OCI-LY7 (cell line): ENCODE data around the gene FOXP1. TPM values are rescaled to one million over a fixed set of nuclear protein-coding genes. Genes with fewer than 3 reads are reported as not detected.

Source experiments
- BruUV-seq: library from RNA; stranded (reverse); fragments of 400-500 nt; replicated peaks from 2 replicates; lab custom pipeline; 2021; lab: Mats Ljungman, UMichigan
- CTCF ChIA-PET: fragments of 300-600 bp; sonication (Branson Sonifier 250); formaldehyde crosslinking; loops from one replicate; lab custom pipeline; 2022; ENCODE audit warnings: antibody characterized with exemption; ENCODE audit not compliant: unreplicated experiment; lab: Charles Lee
- POLR2A ChIA-PET: fragments of 300-600 bp; sonication (Branson Sonifier 250); formaldehyde crosslinking; loops from one replicate; lab custom pipeline; 2022; ENCODE audit warnings: antibody characterized with exemption; lab: Charles Lee
- DNase-seq: peaks from one replicate; pipeline ENCODE4 v3.0.0-alpha.2; 2015; ENCODE audit warnings: low spot score
- H2AFZ ChIP-seq: fragments of 200-600 bp; sonication (generic), shearing (Covaris generic); 2 replicates; pipeline ENCODE4 v1.6.1; 2014; ENCODE audit warnings: mild to moderate bottlenecking, antibody characterized with exemption, low read length, moderate library complexity
- H3K27ac ChIP-seq: fragments of 200-600 bp; sonication (generic); 2 replicates; pipeline ENCODE4 v1.5.1; 2014; ENCODE audit warnings: mixed run types, low read depth, mild to moderate bottlenecking, moderate library complexity, low read length, inconsistent platforms; ENCODE audit not compliant: poor library complexity, severe bottlenecking
- H3K36me3 ChIP-seq: fragments of 200-600 bp; sonication (generic); 2 replicates; pipeline ENCODE4 v1.6.1; 2014; ENCODE audit warnings: mild to moderate bottlenecking, antibody characterized with exemption, low read length, moderate library complexity, mixed read lengths; ENCODE audit not compliant: insufficient read depth
- H3K4me1 ChIP-seq: fragments of 200-600 bp; sonication (generic); 2 replicates; pipeline ENCODE4 v1.5.1; 2014; ENCODE audit warnings: mild to moderate bottlenecking, low read length; ENCODE audit not compliant: insufficient read depth, poor library complexity, severe bottlenecking
- H3K4me2 ChIP-seq: fragments of 200-600 bp; sonication (generic); 2 replicates; pipeline ENCODE4 v1.6.1; 2014; ENCODE audit warnings: mild to moderate bottlenecking, low read length
- H3K4me3 ChIP-seq: fragments of 200-600 bp; sonication (generic); 2 replicates; pipeline ENCODE4 v1.5.1; 2014; ENCODE audit warnings: mild to moderate bottlenecking, low read depth, low read length; ENCODE audit not compliant: poor library complexity, severe bottlenecking
- H3K79me2 ChIP-seq: fragments of 200-600 bp; sonication (generic); 2 replicates; pipeline ENCODE4 v1.6.1; 2016; ENCODE audit warnings: low read depth, mild to moderate bottlenecking, low read length, moderate library complexity, mixed read lengths; ENCODE audit not compliant: insufficient read depth
- H3K9me2 ChIP-seq: fragments of 200-600 bp; sonication (generic); 2 replicates; pipeline ENCODE4 v1.6.1; 2016; ENCODE audit warnings: mild to moderate bottlenecking, low read length, mixed read lengths; ENCODE audit not compliant: insufficient read depth
- H3K9me3 ChIP-seq: fragments of 200-600 bp; sonication (generic); 2 replicates; pipeline ENCODE4 v1.6.1; 2014; ENCODE audit warnings: mild to moderate bottlenecking, mixed run types, low read length, mixed read lengths
- H4K20me1 ChIP-seq: fragments of 200-600 bp; sonication (generic); 2 replicates; pipeline ENCODE4 v1.6.1; 2014; ENCODE audit warnings: mild to moderate bottlenecking, antibody characterized with exemption, low read length, moderate library complexity, mixed read lengths; ENCODE audit not compliant: insufficient read depth
- EZH2phosphoT487 ChIP-seq: fragments of 200-600 bp; sonication (generic); IDR thresholded peaks from 2 replicates; pipeline ENCODE4 v1.6.1; 2018; ENCODE audit warnings: low read depth, borderline replicate concordance, mild to moderate bottlenecking, mixed run types, antibody characterized with exemption, low read length, moderate library complexity, mixed read lengths
- intact Hi-C: fragments of 100-400 bp; cut with micrococcal nuclease; formaldehyde crosslinking; loops from one replicate; pipeline ENCODE4 v1.10.0; 2022; ENCODE audit not compliant: unreplicated experiment
- total RNA-seq, 2 experiments: library from RNA; depleted of rRNA in 1 of 2; stranded (reverse); fragments of >200 nt in 1 of 2; shearing (Covaris generic) in 1 of 2; gene quantifications; 2 replicates each; pipeline ENCODE4 v1.2.3, GENCODE V29; 2014 to 2022
- TF ChIP-seq, protein P1 (sequence below): fragments of 200-600 bp; sonication (generic); conservative IDR thresholded peaks from 2 replicates; pipeline ENCODE4 v1.5.1; 2014; ENCODE audit warnings: mild to moderate bottlenecking, antibody characterized with exemption, low read length, moderate library complexity, mixed read lengths

The FOXP1 gene
- total RNA-seq, 2 experiments from 2014 or later: 87.3 to 151 TPM

DNA sequence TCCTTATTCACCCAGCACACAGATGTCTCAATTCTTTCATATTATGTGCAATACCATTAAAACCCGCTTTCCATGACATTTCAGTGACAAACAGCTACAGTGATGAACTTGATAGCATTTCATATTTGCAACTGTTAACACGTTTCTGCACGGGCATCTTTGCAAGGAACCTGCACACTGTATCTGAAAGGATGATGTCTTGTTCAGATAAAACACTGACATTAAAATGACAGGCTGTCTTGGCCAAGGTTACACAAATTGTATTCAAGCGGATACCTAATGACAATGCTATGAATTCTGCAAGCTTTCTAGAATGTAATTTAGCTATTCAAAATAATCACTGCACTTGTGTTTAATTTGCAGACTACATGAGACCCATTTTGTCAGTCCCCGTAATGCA is 529.2 kb downstream of the FOXP1 start:
- Histone ChIP-seq H3K36me3 (peaks cover 40% of the 10 kb centered on the region), H3K9me2 (no peaks in the 10 kb centered on the region), H3K4me3 (no peak overlapping the region), H2AFZ (no peak overlapping the region), H4K20me1 (peaks cover 30% of the 10 kb centered on the region), H3K27ac (no peak overlapping the region), H3K79me2 (peaks cover 26% of the 10 kb centered on the region; the same call in 1 of the 2 replicates), H3K4me2 (no peak overlapping the region), H3K9me3 (no peaks in the 10 kb centered on the region), H3K4me1 (peaks cover 30% of the 10 kb centered on the region)
- CTCF ChIA-PET: no interaction called here
- intact Hi-C loops: no loop called here
- no peak for TF ChIP-seq EZH2phosphoT487
- TF ChIP-seq, protein P1, sequence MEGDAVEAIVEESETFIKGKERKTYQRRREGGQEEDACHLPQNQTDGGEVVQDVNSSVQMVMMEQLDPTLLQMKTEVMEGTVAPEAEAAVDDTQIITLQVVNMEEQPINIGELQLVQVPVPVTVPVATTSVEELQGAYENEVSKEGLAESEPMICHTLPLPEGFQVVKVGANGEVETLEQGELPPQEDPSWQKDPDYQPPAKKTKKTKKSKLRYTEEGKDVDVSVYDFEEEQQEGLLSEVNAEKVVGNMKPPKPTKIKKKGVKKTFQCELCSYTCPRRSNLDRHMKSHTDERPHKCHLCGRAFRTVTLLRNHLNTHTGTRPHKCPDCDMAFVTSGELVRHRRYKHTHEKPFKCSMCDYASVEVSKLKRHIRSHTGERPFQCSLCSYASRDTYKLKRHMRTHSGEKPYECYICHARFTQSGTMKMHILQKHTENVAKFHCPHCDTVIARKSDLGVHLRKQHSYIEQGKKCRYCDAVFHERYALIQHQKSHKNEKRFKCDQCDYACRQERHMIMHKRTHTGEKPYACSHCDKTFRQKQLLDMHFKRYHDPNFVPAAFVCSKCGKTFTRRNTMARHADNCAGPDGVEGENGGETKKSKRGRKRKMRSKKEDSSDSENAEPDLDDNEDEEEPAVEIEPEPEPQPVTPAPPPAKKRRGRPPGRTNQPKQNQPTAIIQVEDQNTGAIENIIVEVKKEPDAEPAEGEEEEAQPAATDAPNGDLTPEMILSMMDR: no peak
- BruUV-seq: no TSS peak
- POLR2A ChIA-PET: interaction anchor here (0.9 kb wide), 1 partner anchor 13 kb away, joined by 3 read pairs; no protein-coding TSS in a partner anchor
- DNase-seq: no peak

DNA sequence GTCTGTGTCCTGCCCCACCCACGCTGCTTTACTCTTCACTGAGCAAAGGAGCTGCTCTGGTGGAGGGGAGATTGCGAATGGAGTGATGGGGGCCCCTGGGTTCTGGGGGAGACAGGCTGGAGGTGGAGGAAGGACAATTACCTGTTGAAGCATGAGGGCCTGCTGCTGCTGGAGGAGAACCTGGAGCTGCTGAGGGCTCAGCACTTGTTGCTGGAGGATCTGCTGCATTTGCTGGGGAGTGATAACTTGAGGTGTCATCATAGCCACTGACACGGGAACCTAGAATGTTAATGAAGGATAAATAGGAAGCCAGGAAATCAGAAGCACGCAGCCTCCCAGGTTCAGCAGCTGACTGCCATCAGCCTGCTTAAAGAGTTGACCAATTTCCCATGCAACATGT is 530.0 kb downstream of the FOXP1 start:
- peaks cover 48% of the 10 kb centered on the region for H3K36me3 ChIP-seq
- no peak overlapping the region for H2AFZ ChIP-seq
- ChIA-PET CTCF (no interaction called here), POLR2A (no interaction called here)
- no peaks in the 10 kb centered on the region for H3K9me3 ChIP-seq
- TF ChIP-seq, protein P1: no peak
- no peak for TF ChIP-seq EZH2phosphoT487
- DNase-seq: no peak
- BruUV-seq: no TSS peak
- peaks cover 22% of the 10 kb centered on the region for H4K20me1 ChIP-seq
- no peak overlapping the region for H3K27ac ChIP-seq
- no peaks in the 10 kb centered on the region for H3K9me2 ChIP-seq
- no peak overlapping the region for H3K4me3 ChIP-seq
- H3K4me1 ChIP-seq: peaks cover 29% of the 10 kb centered on the region
- peaks cover 17% of the 10 kb centered on the region; the same call in 1 of the 2 replicates for H3K79me2 ChIP-seq
- intact Hi-C loops: no loop called here
- no peak overlapping the region for H3K4me2 ChIP-seq

- BruUV-seq: no TSS peak
- TF ChIP-seq EZH2phosphoT487: no peak
- TF ChIP-seq, protein P1: no peak
- Histone ChIP-seq H3K79me2 (peaks cover 10% of the 10 kb centered on the region; the same call in 1 of the 2 replicates), H3K27ac (no peak overlapping the region), H3K9me3 (no peaks in the 10 kb centered on the region), H3K9me2 (no peaks in the 10 kb centered on the region), H3K4me1 (peaks cover 23% of the 10 kb centered on the region), H4K20me1 (peaks cover 14% of the 10 kb centered on the region; the same call in 1 of the 2 replicates), H3K36me3 (peaks cover 56% of the 10 kb centered on the region), H3K4me2 (no peak overlapping the region), H3K4me3 (no peak overlapping the region), H2AFZ (no peak overlapping the region)
- ChIA-PET POLR2A (interaction anchor here (0.9 to 3.0 kb wide), 4 partner anchors 9 to 40 kb away, joined by 3 to 15 read pairs (median 4); no protein-coding TSS in a partner anchor), CTCF (no interaction called here)
- intact Hi-C loops: no loop called here
- no peak for DNase-seq
Observed at GRCh38 chr3:71052716-71053115, 530.8 kb downstream of the FOXP1 start.
